ENCODE results near the gene KCNQ5.

GRCh38 chr6:72784581-72784980, 162.7 kb downstream of the KCNQ5 start:
- TF ChIP-seq CTCF (conservative IDR thresholded peaks at IDR 0.05; ENCODE audit: low read depth, low read length) (no peak), EZH2 (IDR thresholded peaks at IDR 0.05; ENCODE audit: borderline replicate concordance, low read depth, low read length, poor library complexity, severe bottlenecking) (no peak)
